ENCODE measurements around the gene PLCD1. TPM values are rescaled to one million over a fixed set of nuclear protein-coding genes. Genes with fewer than 3 reads are reported as not detected.

PLCD1 gene
- total RNA-seq, 1 donor from 2014 or later = 28.7 TPM

DNA sequence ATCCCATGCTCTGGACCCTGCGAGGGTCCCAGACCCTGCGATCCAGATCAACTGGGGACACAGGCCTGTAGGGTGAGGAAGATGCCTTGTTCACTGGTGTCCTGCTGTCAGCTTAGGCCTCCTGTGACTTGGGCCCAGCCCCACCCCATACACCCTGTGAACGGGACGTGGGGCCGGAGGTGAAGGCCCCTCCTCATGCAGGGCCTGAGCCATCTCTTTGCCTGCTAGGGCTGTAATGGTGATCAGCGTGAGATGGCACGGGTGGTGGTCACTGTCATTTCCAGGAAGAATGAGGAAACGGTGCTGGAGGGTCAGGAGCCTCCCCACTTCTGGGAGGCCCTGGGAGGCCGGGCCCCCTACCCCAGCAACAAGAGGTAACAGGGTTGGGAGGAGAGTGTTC lies 26.5 kb downstream of the PLCD1 start:
- TF ChIP-seq CTCF (conservative IDR thresholded peaks at IDR 0.05) = no peak
- no peak overlapping the region for H3K27ac Mint-ChIP-seq
- H3K4me3 Mint-ChIP-seq = no peak overlapping the region
- no peaks in the 10 kb centered on the region for H3K9me3 Mint-ChIP-seq
- DNase-seq (ENCODE audit: extremely low spot score, unreplicated experiment) = no peak
- H3K4me1 Mint-ChIP-seq (ENCODE audit: unreplicated experiment) = peaks cover 23% of the 10 kb centered on the region
- H3K36me3 Mint-ChIP-seq = peaks cover 8% of the 10 kb centered on the region
- H3K27me3 Mint-ChIP-seq = no peaks in the 10 kb centered on the region

GRCh38 chr3:38002291-38002876 lies 27.1 kb downstream of the PLCD1 start:
- no peak for DNase-seq (ENCODE audit: extremely low spot score, unreplicated experiment)
- no peak for TF ChIP-seq CTCF (conservative IDR thresholded peaks at IDR 0.05)
- Mint-ChIP-seq H3K4me1 (ENCODE audit: unreplicated experiment) (peaks cover 23% of the 10 kb centered on the region), H3K36me3 (peaks cover 8% of the 10 kb centered on the region), H3K27me3 (no peaks in the 10 kb centered on the region), H3K27ac (no peak overlapping the region), H3K4me3 (no peak overlapping the region), H3K9me3 (no peaks in the 10 kb centered on the region)

DNA sequence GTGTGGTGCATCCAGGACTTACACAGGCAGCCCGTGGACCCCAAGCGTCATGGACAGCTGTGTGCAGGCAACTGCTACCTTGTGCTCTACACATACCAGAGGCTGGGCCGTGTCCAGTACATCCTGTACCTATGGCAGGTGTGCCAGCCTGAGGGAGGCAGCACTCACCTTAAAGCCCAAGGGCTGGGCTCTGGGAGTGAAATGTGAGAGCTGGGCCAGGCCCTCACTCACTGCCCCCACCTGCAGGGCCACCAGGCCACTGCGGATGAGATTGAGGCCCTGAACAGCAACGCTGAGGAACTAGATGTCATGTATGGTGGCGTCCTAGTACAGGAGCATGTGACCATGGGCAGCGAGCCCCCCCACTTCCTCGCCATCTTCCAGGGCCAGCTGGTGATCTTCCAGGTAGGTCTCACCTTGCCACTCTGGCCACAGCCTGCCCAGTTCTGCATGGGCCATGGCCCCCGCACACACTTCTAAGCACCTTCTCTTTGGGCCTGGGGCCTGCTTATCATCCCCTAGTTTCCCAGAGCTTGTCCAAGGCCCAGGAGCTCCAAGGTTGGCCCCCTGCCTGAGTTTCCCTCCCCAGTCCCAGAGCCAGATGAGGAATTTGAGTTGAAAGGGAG lies 27.9 kb downstream of the PLCD1 start:
- no peak for DNase-seq (ENCODE audit: extremely low spot score, unreplicated experiment)
- Mint-ChIP-seq H3K27ac (no peak overlapping the region), H3K9me3 (no peaks in the 10 kb centered on the region), H3K4me1 (ENCODE audit: unreplicated experiment) (peaks cover 29% of the 10 kb centered on the region), H3K4me3 (no peak overlapping the region), H3K36me3 (peaks cover 11% of the 10 kb centered on the region), H3K27me3 (no peaks in the 10 kb centered on the region)
- peak; percentile 34 for TF ChIP-seq CTCF (conservative IDR thresholded peaks at IDR 0.05)

DNA sequence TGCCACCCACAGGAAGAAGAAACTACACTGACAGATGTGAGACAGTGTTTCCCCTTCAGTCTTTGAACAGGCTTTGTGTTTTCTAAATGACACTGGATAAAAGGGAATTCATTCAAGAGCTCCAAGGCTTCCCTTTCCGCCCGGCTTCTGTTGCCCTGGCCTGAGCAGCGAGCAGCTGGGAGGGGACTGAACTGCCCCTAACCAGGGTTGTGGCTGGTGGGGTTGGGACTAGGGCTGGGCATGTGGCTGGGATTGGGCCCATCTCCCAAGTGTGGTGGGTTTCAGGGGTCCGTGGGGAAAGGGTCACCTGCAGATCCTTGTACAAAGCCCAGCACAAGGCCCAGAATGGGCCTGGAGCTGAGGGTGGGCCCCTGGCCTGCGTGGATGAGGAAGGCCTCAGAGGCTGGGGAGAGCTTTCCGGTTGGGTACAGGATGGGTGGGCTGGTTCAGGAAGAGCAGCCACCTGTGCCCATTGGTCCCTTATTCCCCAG lies 28.4 kb downstream of the PLCD1 start:
- DNase-seq (ENCODE audit: extremely low spot score, unreplicated experiment) = no peak
- no peak for TF ChIP-seq CTCF (conservative IDR thresholded peaks at IDR 0.05)
- peaks cover 15% of the 10 kb centered on the region for H3K36me3 Mint-ChIP-seq
- H3K4me3 Mint-ChIP-seq = no peak overlapping the region
- H3K27ac Mint-ChIP-seq = no peak overlapping the region
- H3K9me3 Mint-ChIP-seq = no peaks in the 10 kb centered on the region
- H3K27me3 Mint-ChIP-seq = no peaks in the 10 kb centered on the region
- H3K4me1 Mint-ChIP-seq (ENCODE audit: unreplicated experiment) = peaks cover 32% of the 10 kb centered on the region

DNA sequence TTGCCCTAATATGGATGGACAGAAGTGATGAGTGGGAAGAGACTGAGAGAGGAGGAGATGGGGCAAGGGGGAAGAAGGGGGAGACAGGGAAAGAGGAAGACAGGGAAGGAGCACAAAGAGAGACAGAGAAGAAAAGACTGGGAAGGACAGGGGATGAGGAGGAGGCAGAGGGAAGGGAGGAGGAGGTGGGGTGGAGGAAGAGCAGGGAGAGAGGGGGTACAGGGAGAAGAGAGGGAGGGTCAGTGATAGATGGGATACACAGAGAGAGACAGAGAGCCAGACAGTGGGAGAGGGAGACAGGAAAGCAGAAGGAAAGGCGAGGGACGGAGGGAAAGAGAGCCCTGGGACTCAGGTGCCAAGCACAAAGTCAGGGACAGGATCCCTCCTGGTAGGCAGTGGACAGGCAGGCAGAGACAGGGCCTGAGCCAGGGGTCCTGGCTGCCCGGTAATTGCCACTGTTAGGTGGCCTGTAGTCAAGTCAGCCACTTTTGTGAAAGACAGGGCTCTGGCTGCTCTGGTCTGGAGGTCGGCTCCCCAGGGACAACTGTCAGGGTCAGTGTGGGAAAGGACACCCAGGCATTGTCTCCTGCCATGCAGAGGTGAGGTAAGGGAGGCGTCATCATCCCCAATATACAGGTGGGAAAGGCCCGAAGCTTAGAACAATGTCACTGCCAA lies 29.1 kb downstream of the PLCD1 start:
- Mint-ChIP-seq H3K27ac (peak overlapping the region; percentile 39), H3K4me1 (ENCODE audit: unreplicated experiment) (peaks cover 30% of the 10 kb centered on the region)

More for the DNA sequence above, 29.1 kb downstream of the PLCD1 start:
- no peaks in the 10 kb centered on the region for H3K9me3 Mint-ChIP-seq
- peaks cover 15% of the 10 kb centered on the region for H3K36me3 Mint-ChIP-seq
- no peak for TF ChIP-seq CTCF (conservative IDR thresholded peaks at IDR 0.05)
- DNase-seq (ENCODE audit: extremely low spot score, unreplicated experiment) = no peak
- no peak overlapping the region for H3K4me3 Mint-ChIP-seq
- H3K27me3 Mint-ChIP-seq = no peaks in the 10 kb centered on the region

Measured in type B pancreatic cell (in vitro differentiated cells).